PC-9 (cell line): Measurements from ENCODE around the gene MS4A6A.

Experiments used
- CTCF ChIP-seq: fragments of 200-600 bp; sonication (generic); conservative IDR thresholded peaks from 2 replicates; pipeline ENCODE4 v1.6.1; 2017; ENCODE audit warnings: mixed run types, antibody characterized with exemption, mild to moderate bottlenecking, moderate library complexity
- EZH2 ChIP-seq: fragments of 200-600 bp; sonication (generic); IDR thresholded peaks from 2 replicates; pipeline ENCODE4 v1.8.0; 2017; ENCODE audit warnings: antibody characterized with exemption, low read depth

- no peak for TF ChIP-seq CTCF
- no peak for TF ChIP-seq EZH2
Measured at GRCh38 chr11:60172011-60172410, 10.9 kb downstream of the MS4A6A start.
